Breast epithelium (tissue), 3 donors: ENCODE data around the gene PDE10A.

Source experiments
- POLR2A ChIP-seq: fragments of 450-650 bp; IDR thresholded peaks from one replicate; pipeline ENCODE4 v1.6.1; 2016; ENCODE audit warnings: antibody characterized with exemption, mild to moderate bottlenecking, moderate library complexity
- TF ChIP-seq, protein P1 (sequence below), 3 donors: fragments of 450-650 bp; IDR thresholded peaks; one replicate each; pipeline ENCODE4 v1.5.1; 2016 to 2017; ENCODE audit warnings: antibody characterized with exemption in 3 of 3, mild to moderate bottlenecking in 3 of 3, moderate library complexity in 3 of 3

- no peak for TF ChIP-seq POLR2A
- TF ChIP-seq, protein P1, sequence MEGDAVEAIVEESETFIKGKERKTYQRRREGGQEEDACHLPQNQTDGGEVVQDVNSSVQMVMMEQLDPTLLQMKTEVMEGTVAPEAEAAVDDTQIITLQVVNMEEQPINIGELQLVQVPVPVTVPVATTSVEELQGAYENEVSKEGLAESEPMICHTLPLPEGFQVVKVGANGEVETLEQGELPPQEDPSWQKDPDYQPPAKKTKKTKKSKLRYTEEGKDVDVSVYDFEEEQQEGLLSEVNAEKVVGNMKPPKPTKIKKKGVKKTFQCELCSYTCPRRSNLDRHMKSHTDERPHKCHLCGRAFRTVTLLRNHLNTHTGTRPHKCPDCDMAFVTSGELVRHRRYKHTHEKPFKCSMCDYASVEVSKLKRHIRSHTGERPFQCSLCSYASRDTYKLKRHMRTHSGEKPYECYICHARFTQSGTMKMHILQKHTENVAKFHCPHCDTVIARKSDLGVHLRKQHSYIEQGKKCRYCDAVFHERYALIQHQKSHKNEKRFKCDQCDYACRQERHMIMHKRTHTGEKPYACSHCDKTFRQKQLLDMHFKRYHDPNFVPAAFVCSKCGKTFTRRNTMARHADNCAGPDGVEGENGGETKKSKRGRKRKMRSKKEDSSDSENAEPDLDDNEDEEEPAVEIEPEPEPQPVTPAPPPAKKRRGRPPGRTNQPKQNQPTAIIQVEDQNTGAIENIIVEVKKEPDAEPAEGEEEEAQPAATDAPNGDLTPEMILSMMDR (IDR thresholded peaks at IDR 0.05), result no peak
Observed at GRCh38 chr6:165422192-165422591, 240.8 kb downstream of the PDE10A start.
